WTC11 (cell line): ENCODE data around the gene ESAM. TPM values are rescaled to one million over a fixed set of nuclear protein-coding genes. Genes with fewer than 3 reads are reported as not detected.

ENCODE experiments used
- ATAC-seq: fragments of 200-7000 bp; cut with Tn5 transposase; 2 replicates; pipeline ENCODE4 v1.10.0; 2021; ENCODE audit warnings: mild to moderate bottlenecking, moderate library complexity
- CTCF ChIA-PET: fragments of 300-600 bp; sonication (Branson Sonifier 250); formaldehyde crosslinking; loops from one replicate; lab custom pipeline; 2021; ENCODE audit warnings: antibody characterized with exemption; lab: Charles Lee
- POLR2A ChIA-PET: fragments of 350-600 bp; sonication (Branson Sonifier 250); formaldehyde crosslinking; loops from one replicate; lab custom pipeline; 2021; ENCODE audit warnings: antibody characterized with exemption; lab: Charles Lee
- DNase-seq: peaks from one replicate; pipeline ENCODE4 v3.0.0; 2021; ENCODE audit warnings: low spot score
- H3K27ac Mint-ChIP-seq: 2 replicates; pipeline ENCODE4 v1.8.0; 2021; ENCODE audit warnings: mixed read lengths
- H3K27me3 Mint-ChIP-seq: 2 replicates; pipeline ENCODE4 v1.8.0; 2021; ENCODE audit warnings: low read depth, mild to moderate bottlenecking, moderate library complexity, mixed read lengths
- H3K36me3 Mint-ChIP-seq: 2 replicates; pipeline ENCODE4 v1.8.0; 2021; ENCODE audit warnings: mixed read lengths
- H3K4me1 Mint-ChIP-seq: 2 replicates; pipeline ENCODE4 v1.8.0; 2022; ENCODE audit warnings: mixed read lengths
- H3K4me3 Mint-ChIP-seq: 2 replicates; pipeline ENCODE4 v1.8.0; 2021; ENCODE audit warnings: mild to moderate bottlenecking, moderate library complexity, mixed read lengths
- H3K9me3 Mint-ChIP-seq: 2 replicates; pipeline ENCODE4 v1.8.0; 2021; ENCODE audit warnings: mixed read lengths
- ARID4B ChIP-seq: sonication (generic); formaldehyde crosslinking; IDR thresholded peaks from 2 replicates; pipeline ENCODE4 v1.8.0; 2023; ENCODE audit warnings: missing genetic modification reagents, mild to moderate bottlenecking, borderline replicate concordance
- E2F5 ChIP-seq: sonication (generic); formaldehyde crosslinking; IDR thresholded peaks from 2 replicates; pipeline ENCODE4 v1.8.1; 2022; ENCODE audit warnings: mild to moderate bottlenecking, moderate library complexity, missing genetic modification reagents
- GRHL2 ChIP-seq: fragments of 250-450 bp; sonication (Bioruptor Pico); IDR thresholded peaks from 2 replicates; pipeline ENCODE4 v1.8.0; 2022; ENCODE audit warnings: mild to moderate bottlenecking, moderate library complexity; ENCODE audit not compliant: insufficient replicate concordance, severe bottlenecking
- PREB ChIP-seq: sonication (generic); formaldehyde crosslinking; IDR thresholded peaks from 2 replicates; pipeline ENCODE4 v1.8.1; 2022; ENCODE audit warnings: mild to moderate bottlenecking, missing genetic modification reagents, moderate library complexity, borderline replicate concordance
- RELA ChIP-seq: sonication (generic); formaldehyde crosslinking; IDR thresholded peaks from 2 replicates; pipeline ENCODE4 v1.8.1; 2022; ENCODE audit warnings: missing genetic modification reagents, mild to moderate bottlenecking, borderline replicate concordance
- ZNF263 ChIP-seq: sonication (generic); formaldehyde crosslinking; IDR thresholded peaks from 2 replicates; pipeline ENCODE4 v1.8.1; 2022; ENCODE audit warnings: low read depth, mild to moderate bottlenecking, moderate library complexity, missing genetic modification reagents
- ZNF512 ChIP-seq: sonication (generic); formaldehyde crosslinking; IDR thresholded peaks from 2 replicates; pipeline ENCODE4 v1.8.1; 2022; ENCODE audit warnings: missing genetic modification reagents, borderline replicate concordance
- total RNA-seq: library from RNA; stranded (reverse); gene quantifications from 3 replicates; pipeline ENCODE4 v1.2.3, GENCODE V29; 2021
- TF ChIP-seq, protein P1 (sequence below): fragments of 250-450 bp; sonication (Bioruptor Pico); IDR thresholded peaks from 2 replicates; pipeline ENCODE4 v1.9.0; 2021; ENCODE audit warnings: mild to moderate bottlenecking, borderline replicate concordance
- TF ChIP-seq, protein P2 (sequence below): fragments of 250-450 bp; sonication (Bioruptor Pico); IDR thresholded peaks from 2 replicates; pipeline ENCODE4 v1.9.0; 2021; ENCODE audit warnings: mild to moderate bottlenecking
- TF ChIP-seq, protein P3 (sequence below): sonication (generic); formaldehyde crosslinking; IDR thresholded peaks from 2 replicates; pipeline ENCODE4 v1.8.1; 2022; ENCODE audit warnings: low read depth, mild to moderate bottlenecking, moderate library complexity, missing genetic modification reagents, borderline replicate concordance
- TF ChIP-seq, protein P4 (sequence below): sonication (generic); formaldehyde crosslinking; IDR thresholded peaks from 2 replicates; pipeline ENCODE4 v1.8.0; 2022; ENCODE audit warnings: missing genetic modification reagents

Gene ESAM
- total RNA-seq, 1 experiment from 2014 or later = 0.48 TPM

DNA sequence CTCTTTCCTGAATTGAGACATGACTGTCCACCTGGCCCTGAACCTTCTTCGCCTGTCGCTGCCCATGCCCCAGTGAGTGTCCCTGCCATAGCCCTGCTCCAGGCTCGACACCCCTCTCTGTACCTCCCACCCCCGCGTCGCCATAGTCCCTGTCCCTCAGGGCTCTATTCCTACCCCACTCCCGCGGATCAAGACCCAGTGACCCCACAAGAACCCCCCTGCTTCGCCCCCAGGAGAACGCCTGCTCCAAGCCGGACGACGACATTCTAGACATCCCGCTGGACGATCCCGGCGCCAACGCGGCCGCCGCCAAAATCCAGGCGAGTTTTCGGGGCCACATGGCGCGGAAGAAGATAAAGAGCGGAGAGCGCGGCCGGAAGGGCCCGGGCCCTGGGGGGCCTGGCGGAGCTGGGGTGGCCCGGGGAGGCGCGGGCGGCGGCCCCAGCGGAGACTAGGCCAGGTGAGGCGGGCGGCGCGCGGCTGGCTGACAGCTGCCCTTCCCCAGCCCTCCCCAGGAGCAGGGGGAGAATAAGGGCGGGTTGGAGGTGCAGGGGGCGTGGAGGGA, 16.7 kb downstream of the ESAM start (continued):
- TF ChIP-seq, protein P1, sequence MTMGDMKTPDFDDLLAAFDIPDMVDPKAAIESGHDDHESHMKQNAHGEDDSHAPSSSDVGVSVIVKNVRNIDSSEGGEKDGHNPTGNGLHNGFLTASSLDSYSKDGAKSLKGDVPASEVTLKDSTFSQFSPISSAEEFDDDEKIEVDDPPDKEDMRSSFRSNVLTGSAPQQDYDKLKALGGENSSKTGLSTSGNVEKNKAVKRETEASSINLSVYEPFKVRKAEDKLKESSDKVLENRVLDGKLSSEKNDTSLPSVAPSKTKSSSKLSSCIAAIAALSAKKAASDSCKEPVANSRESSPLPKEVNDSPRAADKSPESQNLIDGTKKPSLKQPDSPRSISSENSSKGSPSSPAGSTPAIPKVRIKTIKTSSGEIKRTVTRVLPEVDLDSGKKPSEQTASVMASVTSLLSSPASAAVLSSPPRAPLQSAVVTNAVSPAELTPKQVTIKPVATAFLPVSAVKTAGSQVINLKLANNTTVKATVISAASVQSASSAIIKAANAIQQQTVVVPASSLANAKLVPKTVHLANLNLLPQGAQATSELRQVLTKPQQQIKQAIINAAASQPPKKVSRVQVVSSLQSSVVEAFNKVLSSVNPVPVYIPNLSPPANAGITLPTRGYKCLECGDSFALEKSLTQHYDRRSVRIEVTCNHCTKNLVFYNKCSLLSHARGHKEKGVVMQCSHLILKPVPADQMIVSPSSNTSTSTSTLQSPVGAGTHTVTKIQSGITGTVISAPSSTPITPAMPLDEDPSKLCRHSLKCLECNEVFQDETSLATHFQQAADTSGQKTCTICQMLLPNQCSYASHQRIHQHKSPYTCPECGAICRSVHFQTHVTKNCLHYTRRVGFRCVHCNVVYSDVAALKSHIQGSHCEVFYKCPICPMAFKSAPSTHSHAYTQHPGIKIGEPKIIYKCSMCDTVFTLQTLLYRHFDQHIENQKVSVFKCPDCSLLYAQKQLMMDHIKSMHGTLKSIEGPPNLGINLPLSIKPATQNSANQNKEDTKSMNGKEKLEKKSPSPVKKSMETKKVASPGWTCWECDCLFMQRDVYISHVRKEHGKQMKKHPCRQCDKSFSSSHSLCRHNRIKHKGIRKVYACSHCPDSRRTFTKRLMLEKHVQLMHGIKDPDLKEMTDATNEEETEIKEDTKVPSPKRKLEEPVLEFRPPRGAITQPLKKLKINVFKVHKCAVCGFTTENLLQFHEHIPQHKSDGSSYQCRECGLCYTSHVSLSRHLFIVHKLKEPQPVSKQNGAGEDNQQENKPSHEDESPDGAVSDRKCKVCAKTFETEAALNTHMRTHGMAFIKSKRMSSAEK (CRISPR knock-in tag) = no peak
- no peak for TF ChIP-seq RELA
- TF ChIP-seq, protein P2, sequence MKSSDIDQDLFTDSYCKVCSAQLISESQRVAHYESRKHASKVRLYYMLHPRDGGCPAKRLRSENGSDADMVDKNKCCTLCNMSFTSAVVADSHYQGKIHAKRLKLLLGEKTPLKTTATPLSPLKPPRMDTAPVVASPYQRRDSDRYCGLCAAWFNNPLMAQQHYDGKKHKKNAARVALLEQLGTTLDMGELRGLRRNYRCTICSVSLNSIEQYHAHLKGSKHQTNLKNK (CRISPR knock-in tag) = no peak

- Mint-ChIP-seq H3K27me3 (peaks cover 99% of the 10 kb centered on the region), H3K9me3 (no peaks in the 10 kb centered on the region)
- CTCF ChIA-PET = interaction anchor here (0.6 to 1.1 kb wide), 5 partner anchors 11 to 95 kb away, joined by 3 to 4 read pairs (median 3); partner anchors contain the start of gene ESAM
- POLR2A ChIA-PET = no interaction called here
- ATAC-seq = no peak
- TF ChIP-seq, protein P3, sequence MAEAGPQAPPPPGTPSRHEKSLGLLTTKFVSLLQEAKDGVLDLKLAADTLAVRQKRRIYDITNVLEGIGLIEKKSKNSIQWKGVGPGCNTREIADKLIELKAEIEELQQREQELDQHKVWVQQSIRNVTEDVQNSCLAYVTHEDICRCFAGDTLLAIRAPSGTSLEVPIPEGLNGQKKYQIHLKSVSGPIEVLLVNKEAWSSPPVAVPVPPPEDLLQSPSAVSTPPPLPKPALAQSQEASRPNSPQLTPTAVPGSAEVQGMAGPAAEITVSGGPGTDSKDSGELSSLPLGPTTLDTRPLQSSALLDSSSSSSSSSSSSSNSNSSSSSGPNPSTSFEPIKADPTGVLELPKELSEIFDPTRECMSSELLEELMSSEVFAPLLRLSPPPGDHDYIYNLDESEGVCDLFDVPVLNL (CRISPR knock-in tag) = no peak
- TF ChIP-seq PREB (CRISPR knock-in tag) (no peak), E2F5 (CRISPR knock-in tag) (no peak)
- TF ChIP-seq, protein P4, sequence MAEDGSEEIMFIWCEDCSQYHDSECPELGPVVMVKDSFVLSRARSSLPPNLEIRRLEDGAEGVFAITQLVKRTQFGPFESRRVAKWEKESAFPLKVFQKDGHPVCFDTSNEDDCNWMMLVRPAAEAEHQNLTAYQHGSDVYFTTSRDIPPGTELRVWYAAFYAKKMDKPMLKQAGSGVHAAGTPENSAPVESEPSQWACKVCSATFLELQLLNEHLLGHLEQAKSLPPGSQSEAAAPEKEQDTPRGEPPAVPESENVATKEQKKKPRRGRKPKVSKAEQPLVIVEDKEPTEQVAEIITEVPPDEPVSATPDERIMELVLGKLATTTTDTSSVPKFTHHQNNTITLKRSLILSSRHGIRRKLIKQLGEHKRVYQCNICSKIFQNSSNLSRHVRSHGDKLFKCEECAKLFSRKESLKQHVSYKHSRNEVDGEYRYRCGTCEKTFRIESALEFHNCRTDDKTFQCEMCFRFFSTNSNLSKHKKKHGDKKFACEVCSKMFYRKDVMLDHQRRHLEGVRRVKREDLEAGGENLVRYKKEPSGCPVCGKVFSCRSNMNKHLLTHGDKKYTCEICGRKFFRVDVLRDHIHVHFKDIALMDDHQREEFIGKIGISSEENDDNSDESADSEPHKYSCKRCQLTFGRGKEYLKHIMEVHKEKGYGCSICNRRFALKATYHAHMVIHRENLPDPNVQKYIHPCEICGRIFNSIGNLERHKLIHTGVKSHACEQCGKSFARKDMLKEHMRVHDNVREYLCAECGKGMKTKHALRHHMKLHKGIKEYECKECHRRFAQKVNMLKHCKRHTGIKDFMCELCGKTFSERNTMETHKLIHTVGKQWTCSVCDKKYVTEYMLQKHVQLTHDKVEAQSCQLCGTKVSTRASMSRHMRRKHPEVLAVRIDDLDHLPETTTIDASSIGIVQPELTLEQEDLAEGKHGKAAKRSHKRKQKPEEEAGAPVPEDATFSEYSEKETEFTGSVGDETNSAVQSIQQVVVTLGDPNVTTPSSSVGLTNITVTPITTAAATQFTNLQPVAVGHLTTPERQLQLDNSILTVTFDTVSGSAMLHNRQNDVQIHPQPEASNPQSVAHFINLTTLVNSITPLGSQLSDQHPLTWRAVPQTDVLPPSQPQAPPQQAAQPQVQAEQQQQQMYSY = peak; percentile 44; the same call in 1 of the 2 replicates
- TF ChIP-seq, all 79 proteins: peak for 1
- H3K4me3 Mint-ChIP-seq = no peak overlapping the region
- no peak overlapping the region for H3K27ac Mint-ChIP-seq
- no peaks in the 10 kb centered on the region for H3K36me3 Mint-ChIP-seq
- DNase-seq = no peak
- peaks cover 44% of the 10 kb centered on the region for H3K4me1 Mint-ChIP-seq
Observed at GRCh38 chr11:124743050-124743449, 19.0 kb downstream of the ESAM start.

DNA sequence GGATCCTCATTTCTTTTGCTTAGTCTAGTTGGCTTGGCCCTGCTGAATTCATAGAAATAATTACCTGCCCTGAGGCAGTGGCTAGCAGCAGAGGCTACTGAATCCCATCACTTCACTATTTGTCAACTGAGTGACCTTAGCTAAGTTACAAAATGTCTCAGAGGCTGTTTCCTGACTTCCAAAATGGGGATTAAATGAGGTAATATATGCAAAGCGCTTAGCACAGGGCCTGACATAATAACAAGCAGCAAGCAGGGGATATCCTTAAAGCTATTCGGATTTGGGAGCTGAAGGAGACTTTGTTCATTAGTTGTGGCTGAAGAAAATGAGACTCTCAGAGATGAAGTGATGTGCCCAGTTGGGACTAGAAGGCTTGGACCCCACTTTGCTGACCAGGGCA, 19.5 kb downstream of the ESAM start:
- no peak overlapping the region for H3K4me3 Mint-ChIP-seq
- ChIA-PET CTCF (interaction anchor here (0.8 to 1.5 kb wide), 4 partner anchors 16 to 96 kb away, joined by 3 read pairs; partner anchors contain the start of gene ESAM), POLR2A (interaction anchor here (0.8 kb wide), 1 partner anchor 117 kb away, joined by 3 read pairs; no protein-coding TSS in a partner anchor)
- no peak overlapping the region for H3K27ac Mint-ChIP-seq
- no peaks in the 10 kb centered on the region for H3K36me3 Mint-ChIP-seq
- no peak for ATAC-seq
- peaks cover 39% of the 10 kb centered on the region for H3K4me1 Mint-ChIP-seq
- DNase-seq = no peak
- peaks cover 99% of the 10 kb centered on the region for H3K27me3 Mint-ChIP-seq
- H3K9me3 Mint-ChIP-seq = no peaks in the 10 kb centered on the region
- TF ChIP-seq ARID4B (CRISPR knock-in tag) (no peak), GRHL2 (CRISPR knock-in tag) (no peak), ZNF263 (CRISPR knock-in tag) (no peak), ZNF512 (CRISPR knock-in tag) (no peak)
